ENCODE data around the gene PKP4. TPM values are rescaled to one million over a fixed set of nuclear protein-coding genes. Genes with fewer than 3 reads are reported as not detected.

PKP4 gene
- total and polyA plus RNA-seq, 9 of the 15 experiments (the other 6 are each of a cell fraction or from before 2014, with no cell fraction given), result 24.6 to 99.1 (median 74.0) TPM

DNA sequence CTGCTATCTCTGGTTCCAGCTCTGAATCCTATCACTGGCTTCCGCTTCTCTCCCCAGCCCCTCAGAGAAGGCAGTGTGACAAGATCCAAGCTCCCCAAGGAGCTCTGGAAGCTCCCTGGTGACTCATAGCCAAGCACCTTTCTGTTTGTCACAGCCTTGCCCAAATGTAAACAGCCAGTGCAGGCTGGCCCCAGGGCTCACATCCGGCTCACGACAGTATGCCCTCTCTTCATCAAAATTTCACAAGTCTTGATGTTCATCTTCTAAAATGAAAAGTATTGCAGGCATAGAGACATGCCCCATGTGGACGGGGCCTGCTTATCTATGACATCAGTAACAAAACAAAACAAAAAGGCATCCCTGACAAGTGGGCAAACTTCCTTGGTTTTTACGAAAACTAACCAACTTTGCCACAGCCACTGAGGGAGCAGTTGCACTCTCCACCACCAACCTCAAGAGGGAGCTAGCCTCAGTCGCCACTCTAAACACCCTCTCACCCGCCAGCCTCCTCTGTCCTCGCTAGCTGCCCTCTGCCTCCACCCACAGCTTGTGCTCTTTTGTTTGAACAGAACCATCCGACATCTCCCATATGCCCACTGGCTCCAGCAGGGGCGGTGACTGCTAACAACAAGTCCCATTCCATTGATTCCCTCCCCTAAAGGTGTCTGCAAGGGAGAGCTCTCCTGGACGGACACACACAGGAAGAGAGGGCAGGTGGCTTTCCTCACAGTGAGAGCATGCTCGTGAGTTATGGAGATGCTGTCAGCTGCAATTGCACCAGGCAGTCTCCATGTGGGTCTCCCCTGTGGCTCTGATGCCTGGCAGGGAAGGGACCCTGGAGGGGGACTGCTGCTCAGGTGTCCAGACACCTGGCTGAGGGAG is 267.4 kb downstream of the PKP4 start (continued):
- no peak for TF ChIP-seq CHD4 (IDR thresholded peaks at IDR 0.05; ENCODE audit: insufficient read depth, insufficient replicate concordance, low read depth, low read length, poor library complexity, severe bottlenecking)

DNA sequence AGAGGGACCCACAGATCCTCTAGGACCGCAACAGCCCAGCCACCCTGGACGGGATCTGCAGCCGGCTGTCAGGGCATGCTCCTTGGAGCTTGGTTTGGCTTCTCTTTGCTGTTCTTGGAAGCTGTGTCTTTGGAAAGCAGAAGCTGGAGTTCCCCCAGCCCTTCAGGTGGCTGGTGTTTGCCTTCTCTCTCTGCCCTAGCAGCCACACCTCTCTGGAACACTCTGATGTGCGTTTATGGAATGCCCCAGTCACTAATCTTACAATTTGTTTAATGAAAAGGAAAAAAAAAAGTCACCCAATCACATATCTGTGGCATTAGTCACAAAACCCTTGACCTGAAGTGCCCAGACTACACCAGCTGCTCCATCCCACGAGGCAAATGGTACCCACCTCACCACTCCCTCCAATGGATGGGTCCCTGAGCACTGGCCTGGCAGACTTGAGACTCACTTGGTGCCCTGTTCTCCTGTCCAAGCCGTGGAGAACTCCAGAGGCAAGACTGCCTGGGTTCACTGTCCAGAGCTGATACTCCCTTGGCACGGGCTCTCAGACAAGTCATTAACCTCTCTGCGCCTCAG is 268.1 kb downstream of the PKP4 start:
- intact Hi-C loops (cut with micrococcal nuclease) (no loop called here), in situ Hi-C loops (cut with MboI) (loop anchor here (25.0 kb wide), 1 partner anchor 1238 kb away; no protein-coding TSS in a partner anchor)
- Histone ChIP-seq H3K27ac (ENCODE audit: extremely low read depth, low read depth, low read length) (no peak overlapping the region), H3K36me3 (ENCODE audit: control insufficient read depth, insufficient read depth, low read length) (no peaks in the 10 kb centered on the region), H3K27me3 (ENCODE audit: control insufficient read depth in 2 of 2, insufficient read depth in 2 of 2, low read length in 2 of 2) (peaks cover 12 to 74% of the 10 kb centered on the region in 2 experiments; a peak in 4 of 5 replicates), H3K4me2 (ENCODE audit: insufficient read depth, low read length) (no peak overlapping the region), H3K9me3 (replicated peaks; ENCODE audit: control insufficient read depth, insufficient read depth, low read depth, low read length) (no peaks in the 10 kb centered on the region), H3K4me1 (replicated peaks in 1 of 2; ENCODE audit: control insufficient read depth in 2 of 2, insufficient read depth in 2 of 2, low read length in 2 of 2) (peaks cover 0 to 5% of the 10 kb centered on the region in 2 experiments; a peak in 1 of 5 replicates), H4K20me1 (replicated peaks; ENCODE audit: control insufficient read depth, insufficient read depth, low read length) (peaks cover 4% of the 10 kb centered on the region; the same call in 1 of the 2 replicates), H3K9me1 (ENCODE audit: control insufficient read depth, insufficient read depth, low read length) (no peaks in the 10 kb centered on the region), H2AFZ (ENCODE audit: low read depth, low read length) (peak overlapping the region; percentile 53; the same call in 1 of the 2 replicates), H3K4me3 (no peak overlapping the region), H3K9ac (ENCODE audit: insufficient read depth in 1 of 2, low read depth in 2 of 2, low read length in 2 of 2) (no peak overlapping the region), H3K79me2 (ENCODE audit: control insufficient read depth, insufficient read depth, low read length) (no peaks in the 10 kb centered on the region)
- CTCF ChIA-PET (ENCODE audit: low intra/inter-chr PET ratio), result no interaction called here
- ATAC-seq, result 0 out of 3 replicates have a peak, but pooled peaks have one; percentile 9
- under 1% methylated on average over 8 of the region's 8 CpGs for WGBS (ENCODE audit: insufficient coverage, low coverage, missing lambda C conversion rate)
- no peak for FAIRE-seq
- POLR2A ChIA-PET, result interaction anchor here (0.6 to 2.3 kb wide), 3 partner anchors 9 to 33 kb away, joined by 3 to 8 read pairs (median 3); no protein-coding TSS in a partner anchor
- BruUV-seq (replicated peaks), result no TSS peak
- DNase-seq (ENCODE audit: extremely low read depth in 1 of 4, low spot score in 3 of 4), result no peak
- TF ChIP-seq, protein P1, sequence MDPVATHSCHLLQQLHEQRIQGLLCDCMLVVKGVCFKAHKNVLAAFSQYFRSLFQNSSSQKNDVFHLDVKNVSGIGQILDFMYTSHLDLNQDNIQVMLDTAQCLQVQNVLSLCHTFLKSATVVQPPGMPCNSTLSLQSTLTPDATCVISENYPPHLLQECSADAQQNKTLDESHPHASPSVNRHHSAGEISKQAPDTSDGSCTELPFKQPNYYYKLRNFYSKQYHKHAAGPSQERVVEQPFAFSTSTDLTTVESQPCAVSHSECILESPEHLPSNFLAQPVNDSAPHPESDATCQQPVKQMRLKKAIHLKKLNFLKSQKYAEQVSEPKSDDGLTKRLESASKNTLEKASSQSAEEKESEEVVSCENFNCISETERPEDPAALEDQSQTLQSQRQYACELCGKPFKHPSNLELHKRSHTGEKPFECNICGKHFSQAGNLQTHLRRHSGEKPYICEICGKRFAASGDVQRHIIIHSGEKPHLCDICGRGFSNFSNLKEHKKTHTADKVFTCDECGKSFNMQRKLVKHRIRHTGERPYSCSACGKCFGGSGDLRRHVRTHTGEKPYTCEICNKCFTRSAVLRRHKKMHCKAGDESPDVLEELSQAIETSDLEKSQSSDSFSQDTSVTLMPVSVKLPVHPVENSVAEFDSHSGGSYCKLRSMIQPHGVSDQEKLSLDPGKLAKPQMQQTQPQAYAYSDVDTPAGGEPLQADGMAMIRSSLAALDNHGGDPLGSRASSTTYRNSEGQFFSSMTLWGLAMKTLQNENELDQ (CRISPR knock-in tag; IDR thresholded peaks at IDR 0.05; ENCODE audit: borderline replicate concordance), result no peak
- TF ChIP-seq, protein P2, sequence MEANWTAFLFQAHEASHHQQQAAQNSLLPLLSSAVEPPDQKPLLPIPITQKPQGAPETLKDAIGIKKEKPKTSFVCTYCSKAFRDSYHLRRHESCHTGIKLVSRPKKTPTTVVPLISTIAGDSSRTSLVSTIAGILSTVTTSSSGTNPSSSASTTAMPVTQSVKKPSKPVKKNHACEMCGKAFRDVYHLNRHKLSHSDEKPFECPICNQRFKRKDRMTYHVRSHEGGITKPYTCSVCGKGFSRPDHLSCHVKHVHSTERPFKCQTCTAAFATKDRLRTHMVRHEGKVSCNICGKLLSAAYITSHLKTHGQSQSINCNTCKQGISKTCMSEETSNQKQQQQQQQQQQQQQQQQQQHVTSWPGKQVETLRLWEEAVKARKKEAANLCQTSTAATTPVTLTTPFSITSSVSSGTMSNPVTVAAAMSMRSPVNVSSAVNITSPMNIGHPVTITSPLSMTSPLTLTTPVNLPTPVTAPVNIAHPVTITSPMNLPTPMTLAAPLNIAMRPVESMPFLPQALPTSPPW (CRISPR knock-in tag; IDR thresholded peaks at IDR 0.05), result no peak
- TF ChIP-seq CTBP1 (IDR thresholded peaks at IDR 0.05; ENCODE audit: borderline replicate concordance) (no peak), ZNF121 (CRISPR knock-in tag; conservative IDR thresholded peaks at IDR 0.05) (no peak), RBM14 (IDR thresholded peaks at IDR 0.05; ENCODE audit: borderline replicate concordance, insufficient read depth, low read depth, low read length) (no peak), FOXJ2 (tag; IDR thresholded peaks at IDR 0.05) (no peak), THRAP3 (IDR thresholded peaks at IDR 0.05; ENCODE audit: borderline replicate concordance) (no peak), ZZZ3 (IDR thresholded peaks at IDR 0.05) (no peak), RBM39 (optimal IDR thresholded peaks at IDR 0.05; ENCODE audit: low read depth, low read length) (no peak)
- TF ChIP-seq, protein P3, sequence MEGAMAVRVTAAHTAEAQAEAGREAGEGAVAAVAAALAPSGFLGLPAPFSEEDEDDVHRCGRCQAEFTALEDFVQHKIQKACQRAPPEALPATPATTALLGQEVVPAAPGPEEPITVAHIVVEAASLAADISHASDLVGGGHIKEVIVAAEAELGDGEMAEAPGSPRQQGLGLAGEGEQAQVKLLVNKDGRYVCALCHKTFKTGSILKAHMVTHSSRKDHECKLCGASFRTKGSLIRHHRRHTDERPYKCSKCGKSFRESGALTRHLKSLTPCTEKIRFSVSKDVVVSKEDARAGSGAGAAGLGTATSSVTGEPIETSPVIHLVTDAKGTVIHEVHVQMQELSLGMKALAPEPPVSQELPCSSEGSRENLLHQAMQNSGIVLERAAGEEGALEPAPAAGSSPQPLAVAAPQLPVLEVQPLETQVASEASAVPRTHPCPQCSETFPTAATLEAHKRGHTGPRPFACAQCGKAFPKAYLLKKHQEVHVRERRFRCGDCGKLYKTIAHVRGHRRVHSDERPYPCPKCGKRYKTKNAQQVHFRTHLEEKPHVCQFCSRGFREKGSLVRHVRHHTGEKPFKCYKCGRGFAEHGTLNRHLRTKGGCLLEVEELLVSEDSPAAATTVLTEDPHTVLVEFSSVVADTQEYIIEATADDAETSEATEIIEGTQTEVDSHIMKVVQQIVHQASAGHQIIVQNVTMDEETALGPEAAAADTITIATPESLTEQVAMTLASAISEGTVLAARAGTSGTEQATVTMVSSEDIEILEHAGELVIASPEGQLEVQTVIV (CRISPR knock-in tag; IDR thresholded peaks at IDR 0.05; ENCODE audit: borderline replicate concordance), result no peak
